ENCODE measurements around the gene TCF7L2.

TCF7L2 gene

DNA sequence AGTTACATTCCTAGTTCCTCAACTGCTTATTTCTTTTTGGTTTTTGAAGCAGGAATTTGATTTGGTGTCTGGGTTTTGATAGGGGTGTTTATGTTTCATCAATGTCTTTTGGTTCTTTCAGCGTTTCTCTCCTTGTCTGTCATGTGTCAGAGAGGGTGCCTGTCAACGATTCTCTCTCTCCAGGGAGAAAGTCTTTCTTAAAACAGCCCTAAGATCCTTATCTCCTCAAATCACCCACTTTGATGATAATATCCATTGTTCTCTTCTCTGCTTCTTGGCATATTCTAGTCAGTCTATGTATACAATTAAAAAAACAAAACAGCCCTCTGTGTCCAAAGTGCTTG lies 77.2 kb downstream of the TCF7L2 start:
- no peak overlapping the region for H2AFZ ChIP-seq (ENCODE audit: low read depth, low read length)

GRCh38 chr10:113027574-113028455 lies 77.8 kb downstream of the TCF7L2 start:
- Histone ChIP-seq H3K27me3 (ENCODE audit: low read depth, low read length) (0 out of 2 replicates have a peak, but pooled peaks cover 9% of the 10 kb centered on the region), H3K79me2 (ENCODE audit: low read length) (no peaks in the 10 kb centered on the region), H3K36me3 (replicated peaks; ENCODE audit: low read depth, low read length) (no peaks in the 10 kb centered on the region), H2AFZ (ENCODE audit: low read depth, low read length) (no peak overlapping the region), H3K27ac (ENCODE audit: low read length) (no peak overlapping the region), H4K20me1 (ENCODE audit: insufficient read depth, low read length) (no peaks in the 10 kb centered on the region), H3K4me1 (ENCODE audit: low read length) (no peaks in the 10 kb centered on the region), H3K9ac (ENCODE audit: low read length) (no peak overlapping the region), H3K4me3 (ENCODE audit: low read length) (no peak overlapping the region), H3K9me3 (ENCODE audit: insufficient read depth, low read length) (no peaks in the 10 kb centered on the region), H3K4me2 (ENCODE audit: low read length) (no peak overlapping the region)
- TF ChIP-seq, protein P1, sequence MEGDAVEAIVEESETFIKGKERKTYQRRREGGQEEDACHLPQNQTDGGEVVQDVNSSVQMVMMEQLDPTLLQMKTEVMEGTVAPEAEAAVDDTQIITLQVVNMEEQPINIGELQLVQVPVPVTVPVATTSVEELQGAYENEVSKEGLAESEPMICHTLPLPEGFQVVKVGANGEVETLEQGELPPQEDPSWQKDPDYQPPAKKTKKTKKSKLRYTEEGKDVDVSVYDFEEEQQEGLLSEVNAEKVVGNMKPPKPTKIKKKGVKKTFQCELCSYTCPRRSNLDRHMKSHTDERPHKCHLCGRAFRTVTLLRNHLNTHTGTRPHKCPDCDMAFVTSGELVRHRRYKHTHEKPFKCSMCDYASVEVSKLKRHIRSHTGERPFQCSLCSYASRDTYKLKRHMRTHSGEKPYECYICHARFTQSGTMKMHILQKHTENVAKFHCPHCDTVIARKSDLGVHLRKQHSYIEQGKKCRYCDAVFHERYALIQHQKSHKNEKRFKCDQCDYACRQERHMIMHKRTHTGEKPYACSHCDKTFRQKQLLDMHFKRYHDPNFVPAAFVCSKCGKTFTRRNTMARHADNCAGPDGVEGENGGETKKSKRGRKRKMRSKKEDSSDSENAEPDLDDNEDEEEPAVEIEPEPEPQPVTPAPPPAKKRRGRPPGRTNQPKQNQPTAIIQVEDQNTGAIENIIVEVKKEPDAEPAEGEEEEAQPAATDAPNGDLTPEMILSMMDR (IDR thresholded peaks at IDR 0.05; ENCODE audit: low read depth, low read length) = no peak
- TF ChIP-seq EZH2phosphoT487 (IDR thresholded peaks at IDR 0.05; ENCODE audit: low read depth) = no peak

More for the DNA sequence above, 77.2 kb downstream of the TCF7L2 start:
- 0 out of 2 replicates have a peak, but pooled peaks cover 9% of the 10 kb centered on the region for H3K27me3 ChIP-seq (ENCODE audit: low read depth, low read length)
- H3K9me3 ChIP-seq (ENCODE audit: insufficient read depth, low read length) = no peaks in the 10 kb centered on the region
- H4K20me1 ChIP-seq (ENCODE audit: insufficient read depth, low read length) = no peaks in the 10 kb centered on the region
- H3K79me2 ChIP-seq (ENCODE audit: low read length) = no peaks in the 10 kb centered on the region
- H3K4me3 ChIP-seq (ENCODE audit: low read length) = no peak overlapping the region
- no peak overlapping the region for H3K27ac ChIP-seq (ENCODE audit: low read length)
- no peaks in the 10 kb centered on the region for H3K4me1 ChIP-seq (ENCODE audit: low read length)
- H3K36me3 ChIP-seq (replicated peaks; ENCODE audit: low read depth, low read length) = no peaks in the 10 kb centered on the region
- H3K4me2 ChIP-seq (ENCODE audit: low read length) = no peak overlapping the region
- no peak overlapping the region for H3K9ac ChIP-seq (ENCODE audit: low read length)
- TF ChIP-seq, protein P1 (IDR thresholded peaks at IDR 0.05; ENCODE audit: low read depth, low read length) = no peak
- TF ChIP-seq EZH2phosphoT487 (IDR thresholded peaks at IDR 0.05; ENCODE audit: low read depth) = no peak

GRCh38 chr10:113028456-113029440 lies 78.7 kb downstream of the TCF7L2 start:
- H3K27me3 ChIP-seq (ENCODE audit: low read depth, low read length) = 0 out of 2 replicates have a peak, but pooled peaks cover 9% of the 10 kb centered on the region
- no peak overlapping the region for H3K9ac ChIP-seq (ENCODE audit: low read length)
- H3K4me2 ChIP-seq (ENCODE audit: low read length) = no peak overlapping the region
- H3K4me3 ChIP-seq (ENCODE audit: low read length) = no peak overlapping the region
- no peaks in the 10 kb centered on the region for H4K20me1 ChIP-seq (ENCODE audit: insufficient read depth, low read length)
- TF ChIP-seq, protein P1 (IDR thresholded peaks at IDR 0.05; ENCODE audit: low read depth, low read length) = no peak
- no peaks in the 10 kb centered on the region for H3K4me1 ChIP-seq (ENCODE audit: low read length)
- H3K36me3 ChIP-seq (replicated peaks; ENCODE audit: low read depth, low read length) = no peaks in the 10 kb centered on the region
- no peaks in the 10 kb centered on the region for H3K9me3 ChIP-seq (ENCODE audit: insufficient read depth, low read length)
- H3K79me2 ChIP-seq (ENCODE audit: low read length) = no peaks in the 10 kb centered on the region
- no peak overlapping the region for H2AFZ ChIP-seq (ENCODE audit: low read depth, low read length)
- H3K27ac ChIP-seq (ENCODE audit: low read length) = no peak overlapping the region

GRCh38 chr10:113030453-113030852 lies 80.4 kb downstream of the TCF7L2 start:
- Histone ChIP-seq H2AFZ (ENCODE audit: low read depth, low read length) (no peak overlapping the region), H3K79me2 (ENCODE audit: low read length) (no peaks in the 10 kb centered on the region), H3K4me1 (ENCODE audit: low read length) (no peaks in the 10 kb centered on the region)

More at GRCh38 chr10:113030453-113030852, 80.4 kb downstream of the TCF7L2 start:
- Histone ChIP-seq H3K4me3 (ENCODE audit: low read length) (no peak overlapping the region), H3K27me3 (ENCODE audit: low read depth, low read length) (0 out of 2 replicates have a peak, but pooled peaks cover 9% of the 10 kb centered on the region), H4K20me1 (ENCODE audit: insufficient read depth, low read length) (no peaks in the 10 kb centered on the region), H3K9me3 (ENCODE audit: insufficient read depth, low read length) (no peaks in the 10 kb centered on the region), H3K4me2 (ENCODE audit: low read length) (no peak overlapping the region), H3K27ac (ENCODE audit: low read length) (no peak overlapping the region), H3K9ac (ENCODE audit: low read length) (no peak overlapping the region), H3K36me3 (replicated peaks; ENCODE audit: low read depth, low read length) (no peaks in the 10 kb centered on the region)
- TF ChIP-seq EZH2phosphoT487 (IDR thresholded peaks at IDR 0.05; ENCODE audit: low read depth) = no peak
- TF ChIP-seq, protein P1 (IDR thresholded peaks at IDR 0.05; ENCODE audit: low read depth, low read length) = no peak

Data from OCI-LY3 (cell line).